AG20443 (cell line): ENCODE results near the gene ORM1.
"Not testable (repeated sequence)": the region's sequence is repeated elsewhere in the genome, so short reads cannot be mapped to it uniquely, and the experiment has no call there.

Experiments
- DNase-seq: peaks from one replicate; pipeline ENCODE4 v3.0.0; 2012; ENCODE audit warnings: low spot score, mixed read lengths

ORM1 gene

DNA sequence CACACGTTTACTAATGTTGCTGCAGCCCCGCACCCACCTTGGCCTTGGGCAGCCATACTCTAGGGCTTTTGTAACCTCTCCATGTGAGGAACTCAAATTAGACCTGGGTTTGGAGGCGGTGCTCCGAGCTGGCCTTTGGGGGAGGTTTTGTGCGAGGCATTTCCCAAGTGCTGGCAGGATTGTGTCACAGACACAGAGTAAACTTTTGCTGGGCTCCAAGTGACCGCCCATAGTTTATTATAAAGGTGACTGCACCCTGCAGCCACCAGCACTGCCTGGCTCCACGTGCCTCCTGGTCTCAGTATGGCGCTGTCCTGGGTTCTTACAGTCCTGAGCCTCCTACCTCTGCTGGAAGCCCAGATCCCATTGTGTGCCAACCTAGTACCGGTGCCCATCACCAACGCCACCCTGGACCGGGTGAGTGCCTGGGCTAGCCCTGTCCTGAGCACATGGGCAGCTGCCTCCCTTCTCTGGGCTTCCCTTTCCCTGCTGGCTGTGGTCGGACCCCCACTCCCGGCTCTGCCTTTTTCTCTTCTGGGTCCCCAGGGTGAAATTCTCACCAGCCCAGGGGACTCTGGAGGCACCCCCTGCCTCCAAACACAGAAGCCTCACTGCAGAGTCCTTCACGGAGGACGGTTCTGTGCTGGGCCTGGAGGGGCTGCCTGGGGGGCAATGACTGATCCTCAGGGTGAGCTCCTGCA lies at the start of gene ORM1:
Gene ORM1 (plus strand): TSS at position 268 of the 701 bp plus-strand sequence. CDS start 36 bp downstream, at position 304.
- not testable (repeated sequence) for DNase-seq

DNA sequence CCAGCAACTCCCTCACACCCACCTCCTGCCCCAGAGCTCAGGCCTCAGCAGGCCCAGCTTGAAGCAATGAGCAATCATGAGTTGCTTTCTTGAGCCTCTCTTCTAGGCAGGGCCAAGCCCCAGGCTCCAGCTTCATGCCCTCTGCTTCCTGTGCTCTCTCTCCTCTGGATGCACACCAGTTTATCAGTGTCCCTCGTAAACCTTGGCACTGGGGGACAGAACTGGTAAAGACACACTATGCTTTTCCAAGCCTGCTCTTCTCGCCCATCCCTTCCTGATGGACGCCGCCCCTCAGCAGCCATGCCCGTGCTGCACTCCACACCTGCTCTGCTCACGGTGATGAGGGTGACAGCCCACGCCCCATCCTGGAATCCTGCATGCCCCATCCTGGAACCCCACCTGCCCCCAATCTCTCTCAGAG lies 49.4 kb upstream of the ORM1 start:
- no peak for DNase-seq

DNA sequence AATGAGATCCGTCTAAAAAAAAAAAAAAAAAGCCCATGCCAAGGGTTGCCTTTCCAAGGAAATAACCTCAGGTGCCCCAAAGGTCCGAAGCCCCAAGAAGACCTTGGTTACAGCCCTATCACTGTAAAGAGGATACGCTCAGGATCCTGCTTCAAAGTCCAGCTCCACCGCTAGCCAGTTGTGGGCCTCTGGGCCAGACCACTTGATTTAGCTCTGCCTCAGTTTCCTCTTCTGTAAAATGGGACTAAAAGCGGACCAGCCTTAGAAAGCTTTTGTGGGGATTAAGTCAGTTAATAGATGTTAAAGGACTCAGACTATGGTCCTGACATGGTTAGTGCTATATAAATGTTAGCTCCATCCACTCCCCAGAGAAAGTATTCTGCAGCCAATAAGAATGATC lies 48.7 kb upstream of the ORM1 start:
- no peak for DNase-seq

DNA sequence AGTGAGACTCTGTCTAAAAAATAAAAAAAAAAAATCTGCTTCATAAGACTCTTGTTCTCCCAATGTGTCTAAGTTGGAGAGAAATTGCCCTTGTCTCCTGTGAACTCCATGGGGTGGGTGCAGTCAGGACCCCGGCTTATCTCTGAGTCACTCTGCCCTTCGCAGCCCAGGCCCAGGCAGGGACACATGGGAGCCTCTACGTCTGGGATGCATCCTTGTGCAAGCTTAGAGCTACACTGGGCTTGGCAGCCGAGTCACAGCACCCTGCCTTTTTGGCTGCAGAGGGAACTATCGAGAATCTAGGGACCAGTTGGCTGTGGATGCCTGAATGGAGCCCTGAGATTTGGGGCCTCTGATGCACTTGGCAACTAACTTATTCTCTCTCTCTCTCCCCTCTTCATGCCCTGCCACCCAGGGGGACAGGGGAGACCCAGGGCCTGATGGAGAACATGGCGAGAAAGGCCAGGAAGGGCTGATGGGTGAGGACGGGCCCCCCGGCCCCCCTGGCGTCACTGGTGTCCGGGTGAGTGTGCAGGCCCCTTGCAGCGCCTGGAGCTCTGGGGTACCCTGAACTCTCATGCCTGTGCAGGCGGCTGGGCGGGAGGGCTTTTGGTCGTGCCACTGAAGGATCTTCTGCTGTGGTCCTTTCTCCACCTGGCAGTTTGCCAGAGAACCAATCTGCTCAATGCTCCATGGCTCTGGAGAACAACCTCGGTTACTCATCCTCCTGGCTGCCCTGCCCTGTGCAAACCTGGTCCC lies 47.5 kb upstream of the ORM1 start:
- no peak for DNase-seq

DNA sequence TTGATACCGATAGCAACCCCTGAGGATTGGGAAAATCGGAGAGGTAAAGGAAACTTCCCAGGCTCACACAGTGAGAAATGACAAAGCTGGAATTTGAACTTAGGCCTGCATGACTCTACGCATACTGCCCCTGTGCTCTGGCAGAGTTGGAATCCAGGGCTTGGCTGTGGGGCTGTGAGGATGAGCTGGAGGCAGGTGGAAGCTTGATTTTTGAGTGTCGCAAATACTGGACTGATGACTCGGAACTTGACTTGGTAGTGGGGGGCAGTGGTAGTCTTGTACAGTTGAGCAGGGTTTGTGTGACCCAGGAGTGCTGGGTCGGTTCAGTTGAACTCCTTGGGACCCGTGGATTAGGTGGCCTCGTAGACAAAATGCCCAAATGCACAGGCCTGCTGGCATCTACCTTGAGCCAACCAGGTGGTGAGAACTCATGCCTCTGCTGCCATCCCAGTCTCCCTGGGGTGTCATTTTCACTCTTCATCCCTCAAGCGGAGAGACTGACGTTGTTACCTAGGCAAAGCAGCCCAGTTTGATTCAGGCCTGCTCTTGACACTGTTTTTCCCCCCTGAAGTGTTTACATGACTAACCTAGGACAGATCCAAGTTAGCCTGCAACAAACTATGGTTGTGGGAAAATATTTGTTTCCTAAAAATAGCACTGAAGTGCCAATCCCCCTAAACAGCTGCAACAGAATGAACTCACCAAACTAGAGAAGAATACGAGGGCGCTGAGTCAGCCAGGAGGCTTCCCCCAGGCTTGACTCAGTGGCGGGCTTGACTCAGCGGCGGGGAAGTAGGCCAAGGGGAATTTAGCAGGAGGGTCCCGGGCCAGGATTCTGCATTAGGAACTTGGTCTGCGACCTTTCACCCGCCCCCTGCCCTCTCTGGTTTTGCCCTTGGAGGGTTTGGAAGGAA lies 45.7 kb upstream of the ORM1 start:
- DNase-seq, result peak; percentile 93

DNA sequence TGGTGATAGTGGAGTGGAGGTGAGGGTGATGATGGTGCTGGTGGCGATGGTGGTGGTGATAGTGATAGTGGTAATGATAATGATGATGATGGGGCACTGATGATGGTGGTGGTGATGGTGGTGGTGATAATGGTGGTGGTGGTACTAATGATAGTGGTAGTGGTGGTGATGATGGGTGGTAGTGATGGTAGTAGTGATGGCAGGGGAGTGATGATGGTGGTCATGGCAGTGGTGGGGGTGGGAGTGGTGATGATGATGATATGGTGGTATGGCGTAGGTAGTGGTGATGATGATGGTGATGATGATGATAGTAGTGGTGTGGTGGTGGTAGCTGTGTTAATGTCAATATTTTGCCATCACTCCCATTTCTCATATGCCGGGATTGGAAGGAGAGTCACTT lies 44.5 kb upstream of the ORM1 start:
- no peak for DNase-seq

DNA sequence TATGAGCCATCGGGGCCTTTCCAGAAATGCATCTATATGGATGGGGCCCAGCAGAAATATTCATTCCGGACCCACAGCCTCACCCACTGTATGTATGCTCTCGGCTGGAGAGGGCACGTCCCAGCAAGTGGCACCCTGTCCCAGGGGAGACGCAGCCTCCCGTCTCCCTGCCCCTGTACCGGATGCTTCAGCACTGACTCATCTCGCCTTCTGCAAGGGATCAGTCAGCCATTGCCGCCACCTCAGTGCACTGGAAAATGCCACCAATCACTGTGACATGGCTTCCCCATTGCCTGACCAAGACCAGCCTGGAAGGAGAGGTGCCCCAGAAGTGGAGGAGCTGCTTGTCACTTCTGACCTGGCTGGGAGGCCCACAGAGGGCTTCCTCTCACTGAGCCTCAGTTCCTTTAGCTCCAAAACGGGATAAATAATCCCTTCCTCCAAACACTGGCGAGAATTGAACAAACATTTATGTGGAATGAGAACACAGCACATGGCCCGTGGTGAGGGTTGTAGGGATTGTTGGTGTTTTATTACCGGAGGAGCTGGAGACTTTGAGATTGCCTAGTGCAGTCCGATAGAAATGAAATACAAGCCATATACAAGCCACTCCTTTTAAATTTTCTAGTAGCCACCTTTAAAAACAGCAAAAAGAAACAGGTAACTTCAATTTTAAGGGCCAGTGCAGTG lies 43.9 kb upstream of the ORM1 start:
- no peak for DNase-seq

DNA sequence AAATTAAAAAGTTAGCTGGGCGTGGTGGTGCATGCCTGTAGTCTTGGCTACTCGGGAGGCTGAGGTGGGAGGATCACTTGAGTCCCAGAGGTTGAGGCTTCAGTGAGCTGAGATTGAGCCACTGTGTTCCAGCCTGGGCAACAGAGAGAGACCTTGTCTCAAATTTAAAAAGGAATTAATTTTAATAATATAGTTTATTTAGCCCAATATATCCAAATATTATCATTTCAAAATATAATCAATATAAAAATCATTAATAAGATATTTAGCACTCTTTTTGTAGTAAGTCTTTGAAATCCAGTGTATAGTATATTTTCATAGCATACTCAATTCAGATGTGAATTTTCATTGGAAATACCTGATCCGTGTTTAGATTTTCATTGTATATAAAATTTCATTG lies 43.2 kb upstream of the ORM1 start:
- no peak for DNase-seq

DNA sequence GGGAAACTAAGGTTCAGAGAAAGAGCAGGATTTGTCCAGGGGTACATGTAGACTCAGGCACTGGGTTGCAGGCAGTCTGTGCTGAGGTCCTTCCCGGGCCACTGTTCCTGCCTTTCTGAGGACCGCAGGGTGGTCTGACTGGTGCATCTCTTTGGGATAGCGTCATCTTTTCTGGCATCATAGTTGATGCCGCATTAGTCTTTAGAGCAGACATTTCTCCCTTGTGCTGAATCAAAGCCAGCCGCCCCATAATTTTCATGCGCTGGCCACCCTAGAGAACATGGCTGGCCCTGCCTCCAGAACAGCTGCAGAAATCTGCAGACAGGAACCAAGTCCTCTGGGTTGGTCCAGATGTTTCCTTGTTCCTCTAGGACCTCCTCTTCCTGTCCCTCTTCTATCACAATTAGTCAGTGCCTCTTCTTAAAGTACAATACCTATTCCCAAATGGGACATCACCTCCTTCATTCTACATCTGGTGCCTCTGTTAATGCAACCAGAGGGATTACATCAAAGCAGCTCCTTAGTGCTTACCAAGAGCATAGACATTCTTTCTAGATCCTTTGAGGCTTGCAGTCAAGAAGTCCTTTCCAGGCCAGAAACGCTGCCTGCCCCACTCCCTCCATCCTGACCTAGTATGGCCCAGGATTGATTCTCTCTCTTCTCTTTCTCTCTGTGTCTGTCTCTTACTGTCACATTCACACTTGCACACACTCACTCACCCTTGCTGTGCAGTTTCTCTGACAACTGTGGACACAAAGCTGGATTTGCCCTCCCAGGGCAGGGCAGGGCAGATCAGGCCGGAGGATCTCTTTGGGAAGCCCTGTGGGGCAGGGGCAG lies 42.0 kb upstream of the ORM1 start:
- DNase-seq, result no peak

DNA sequence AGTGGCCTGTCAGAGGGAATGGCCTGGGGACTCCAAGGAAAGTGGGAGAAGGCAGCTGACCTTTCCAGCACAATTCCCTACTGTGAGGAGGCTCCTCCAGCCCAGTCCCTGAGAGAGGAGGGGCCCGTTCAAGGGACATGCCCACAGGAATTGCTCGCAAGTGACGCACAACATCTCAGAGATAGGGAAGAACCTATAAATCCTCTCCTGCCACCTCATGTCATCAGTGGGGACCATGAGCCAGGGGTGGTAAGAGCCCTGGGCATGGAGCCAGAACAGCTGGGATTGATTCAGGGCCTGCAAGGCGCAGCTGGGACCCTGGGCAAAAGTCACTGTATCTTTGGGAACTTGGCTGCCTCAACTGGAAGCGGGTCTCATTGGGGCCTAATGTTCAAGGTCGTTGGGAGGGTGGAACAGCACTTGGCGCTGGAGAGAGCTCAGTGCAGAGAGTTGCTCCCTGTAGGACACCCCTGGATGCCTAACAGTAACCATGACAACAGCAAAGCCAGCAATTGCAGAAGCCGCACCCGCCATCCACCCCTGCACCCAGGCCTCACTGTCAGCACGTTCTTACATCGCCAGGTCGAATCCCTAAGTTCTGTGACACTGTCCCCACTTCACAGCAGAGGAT lies 41.3 kb upstream of the ORM1 start:
- DNase-seq, result peak; percentile 63

DNA sequence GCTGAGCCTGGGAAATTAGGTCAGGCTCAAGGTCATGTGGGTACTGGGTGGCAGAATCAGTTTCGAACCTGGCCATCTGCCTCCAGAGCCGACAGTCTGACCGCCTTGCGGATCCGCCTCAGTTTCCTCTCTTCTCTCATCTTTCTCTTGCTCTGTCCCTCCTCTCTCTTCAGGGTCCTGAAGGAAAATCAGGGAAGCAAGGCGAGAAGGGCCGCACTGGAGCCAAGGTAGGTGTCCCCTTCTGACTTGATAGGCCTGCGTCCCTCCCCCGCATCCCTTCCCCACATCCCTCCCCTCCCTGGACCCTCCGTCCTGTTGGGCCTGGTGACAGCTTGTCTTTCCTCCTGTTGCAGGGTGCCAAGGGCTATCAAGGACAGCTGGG lies 40.8 kb upstream of the ORM1 start:
- DNase-seq, result no peak

DNA sequence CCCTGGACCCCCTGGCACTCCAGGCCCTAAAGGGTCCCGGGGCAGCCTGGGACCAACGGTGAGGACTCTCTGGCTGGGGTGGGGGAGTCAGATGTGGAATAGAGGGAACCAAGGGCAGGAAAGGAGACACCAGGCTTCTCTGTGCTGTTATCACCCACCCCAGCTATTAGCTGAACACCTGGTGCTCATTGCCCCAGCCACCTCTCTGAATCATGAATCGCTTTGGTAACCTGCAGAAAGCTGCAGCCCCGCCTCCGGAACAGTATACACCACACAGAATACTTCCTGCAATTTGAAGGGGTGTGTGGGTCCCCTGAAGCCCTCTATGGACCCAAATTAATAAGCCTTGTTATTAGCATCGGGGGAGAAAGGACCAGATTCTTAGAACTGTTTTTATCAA lies 40.4 kb upstream of the ORM1 start:
- no peak for DNase-seq

DNA sequence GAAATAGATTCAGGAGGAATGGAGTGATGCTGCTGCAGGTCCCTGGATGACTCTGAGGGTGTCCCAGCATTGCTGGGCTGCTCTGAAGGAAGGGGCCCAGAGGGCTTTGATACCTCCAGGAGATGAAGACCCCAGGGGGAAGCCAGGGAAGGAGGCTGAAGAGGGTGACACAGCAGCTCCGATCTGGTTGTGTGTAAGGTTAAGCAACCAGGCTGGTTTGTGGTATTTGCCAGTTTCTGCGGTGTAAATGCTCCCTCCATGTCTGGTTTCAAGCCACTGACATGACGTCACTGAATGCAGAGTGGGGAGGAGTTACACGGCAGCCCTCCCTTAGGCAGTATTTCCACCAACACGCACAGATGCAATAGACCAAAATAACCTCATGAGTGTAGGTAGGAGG lies 40.0 kb upstream of the ORM1 start:
- DNase-seq, result peak; percentile 86

DNA sequence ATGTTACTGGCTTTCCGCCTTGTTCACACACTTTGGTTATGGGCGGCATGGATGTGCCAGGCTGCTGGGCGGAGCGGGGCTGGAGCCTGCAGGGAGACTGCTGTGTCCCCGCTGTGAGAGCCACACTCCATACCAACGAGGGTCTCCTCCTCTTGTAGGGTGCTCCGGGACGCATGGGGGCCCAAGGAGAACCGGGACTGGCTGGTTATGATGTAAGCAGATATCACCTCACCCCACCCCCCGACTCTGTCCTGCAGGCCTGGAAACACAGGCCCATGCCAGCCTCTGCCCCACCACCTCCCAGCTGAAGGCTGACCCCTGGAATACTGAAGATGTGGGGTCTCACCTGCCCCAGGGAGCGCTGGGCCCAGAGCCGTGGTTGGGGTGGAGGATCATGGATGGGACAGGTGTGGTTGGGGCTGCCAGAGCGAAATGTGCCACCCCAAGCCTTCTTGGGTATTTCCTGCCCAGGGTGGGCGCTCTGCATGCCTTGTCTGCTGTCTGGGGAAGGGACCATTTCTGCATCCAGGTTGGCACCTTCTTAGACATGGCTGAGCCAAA lies 39.3 kb upstream of the ORM1 start:
- no peak for DNase-seq

DNA sequence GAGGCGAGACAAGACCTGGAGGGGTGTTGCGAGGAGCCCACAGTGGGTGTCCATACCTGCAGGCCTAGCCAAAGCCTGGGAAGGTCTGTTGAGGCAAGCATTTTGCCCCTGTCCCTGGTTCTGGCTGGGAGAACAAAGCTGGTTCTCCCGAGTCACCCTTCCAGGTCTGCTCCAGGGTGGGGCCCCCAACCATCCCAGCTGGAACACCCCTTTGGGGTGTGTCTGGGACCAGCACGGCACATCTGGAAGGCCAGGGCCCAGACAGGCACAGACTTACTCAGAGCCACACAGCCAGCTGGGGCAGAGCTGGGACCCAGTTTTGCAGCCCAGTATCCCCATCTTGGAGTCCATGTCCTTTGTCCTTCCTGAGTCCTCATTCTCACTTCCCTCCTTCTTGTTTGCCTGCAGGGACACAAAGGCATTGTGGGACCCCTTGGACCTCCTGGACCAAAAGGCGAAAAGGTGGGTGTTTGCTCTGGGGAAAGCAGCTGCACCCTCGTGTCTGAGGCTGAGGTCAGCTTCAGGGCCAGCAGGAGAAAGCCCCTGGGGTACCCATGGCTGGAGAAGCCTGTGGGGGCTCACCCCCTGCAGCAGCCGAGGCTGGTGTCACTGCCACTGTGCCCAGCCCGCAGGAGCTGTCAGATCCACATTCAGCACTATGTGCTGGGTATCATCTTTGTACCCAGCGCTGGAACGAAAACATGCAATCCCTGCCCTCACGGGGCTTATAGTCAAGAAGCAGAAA lies 38.4 kb upstream of the ORM1 start:
- no peak for DNase-seq

DNA sequence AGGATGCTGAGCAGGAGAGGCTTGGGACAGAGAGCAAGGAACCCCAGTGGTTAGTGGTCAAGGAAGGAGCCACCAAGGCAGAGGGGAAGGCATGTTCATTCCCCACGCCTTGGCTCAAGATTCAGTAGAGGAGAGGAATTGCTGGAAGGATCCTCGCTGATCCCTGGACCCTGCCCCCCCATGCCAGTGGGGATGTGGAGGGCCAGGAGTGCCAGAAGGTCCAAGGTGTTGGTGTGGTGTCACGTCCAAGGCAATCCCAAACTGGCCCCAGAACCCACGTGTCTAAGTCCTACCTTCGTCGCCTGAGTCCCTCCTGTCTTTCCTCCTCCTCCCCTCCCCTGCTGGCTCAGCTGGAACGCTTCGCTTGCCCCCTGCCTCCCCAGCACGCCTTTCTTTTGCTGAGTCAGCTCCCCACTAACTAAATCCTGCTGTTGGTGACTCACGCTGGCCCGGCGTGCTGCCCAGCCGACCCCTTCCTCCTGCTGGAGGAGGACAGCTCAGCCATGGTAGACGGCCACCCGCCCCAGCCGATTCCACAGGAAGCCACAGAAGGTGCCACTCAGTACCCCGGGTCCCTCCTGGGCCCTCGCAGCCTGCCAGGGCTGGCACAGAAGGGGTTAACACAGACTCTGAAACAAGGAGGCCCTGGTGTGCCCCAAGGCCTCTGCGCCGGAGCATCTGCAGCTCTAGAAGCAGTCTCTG lies 37.6 kb upstream of the ORM1 start:
- peak; percentile 91 for DNase-seq

DNA sequence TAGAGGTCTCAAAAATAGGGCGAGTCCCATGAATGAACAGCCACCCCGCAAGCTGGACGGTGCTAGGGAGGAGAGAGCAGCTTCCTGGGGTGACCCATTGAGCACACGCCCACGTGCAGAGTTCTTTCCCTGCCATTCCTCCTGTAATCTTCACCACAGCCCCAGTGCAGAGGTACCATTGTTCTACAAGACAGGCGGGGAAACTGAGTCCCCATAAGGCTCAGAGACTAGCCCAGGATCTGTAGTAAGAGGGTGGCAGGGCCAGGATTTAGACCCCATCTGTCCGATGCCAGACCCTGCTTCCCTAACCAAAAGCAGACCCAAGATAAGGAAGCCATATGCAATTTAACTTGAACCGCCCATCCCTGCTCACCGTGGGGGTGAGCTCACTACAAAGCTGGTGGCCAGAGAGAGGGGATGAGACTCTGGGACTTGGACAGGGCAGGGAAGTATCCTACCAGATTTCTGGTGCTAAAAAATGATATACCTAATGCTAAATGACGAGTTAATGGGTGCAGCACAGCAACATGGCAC lies 36.7 kb upstream of the ORM1 start:
- DNase-seq, result no peak

DNA sequence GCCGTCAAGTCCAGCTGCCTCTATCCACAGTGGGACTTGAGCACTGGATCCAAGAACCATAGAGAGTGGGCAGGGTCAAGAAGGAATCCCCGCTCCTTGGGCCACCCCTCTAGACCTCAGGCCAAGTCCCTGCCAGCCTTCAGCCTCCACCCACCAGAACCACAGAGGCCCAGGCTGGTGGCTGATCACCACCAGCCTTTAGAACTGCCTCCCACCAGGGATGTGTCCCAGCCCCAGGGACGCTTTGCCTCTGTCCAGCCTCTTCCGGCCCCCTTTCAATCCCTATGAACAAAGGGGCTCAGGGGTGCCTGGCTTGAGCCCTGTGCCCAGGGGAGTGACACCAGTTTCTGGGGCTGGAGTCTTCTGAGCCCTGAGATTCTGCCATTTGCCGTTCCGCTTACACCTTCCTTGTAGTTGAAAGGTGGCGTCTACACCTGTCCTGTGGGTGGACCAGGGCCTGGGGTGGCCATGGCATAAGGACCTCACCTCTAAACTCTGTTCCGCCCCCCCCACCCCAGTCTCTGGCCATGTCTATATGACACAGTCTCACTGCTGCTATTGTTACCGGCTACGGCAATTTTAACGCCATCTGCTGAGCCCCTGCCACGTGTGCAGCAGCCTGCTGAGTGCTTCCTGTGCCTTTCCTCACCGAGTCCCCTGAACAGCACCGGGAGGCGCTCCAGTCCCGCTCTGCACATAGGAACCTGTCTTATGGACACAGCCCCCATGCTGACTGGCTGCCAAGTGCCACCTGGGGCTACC lies 35.7 kb upstream of the ORM1 start:
- no peak for DNase-seq
